Smooth muscle cell (in vitro differentiated cells): Measurements from ENCODE around the gene KIFAP3. TPM values are rescaled to one million over a fixed set of nuclear protein-coding genes. Genes with fewer than 3 reads are reported as not detected.

Experiments
- DNase-seq: peaks from one replicate; lab custom pipeline; 2025; ENCODE audit not compliant: unreplicated experiment; lab: John Stamatoyannopoulos, UW
- H2AFZ ChIP-seq: fragments of 200-600 bp; sonication (generic); 2 replicates; pipeline ENCODE4 v1.6.0; 2016; ENCODE audit warnings: antibody characterized with exemption, low read depth, mild to moderate bottlenecking
- H3F3A ChIP-seq: fragments of 200-600 bp; sonication (generic); 2 replicates; pipeline ENCODE4 v1.6.0; 2017; ENCODE audit warnings: antibody characterized with exemption, low read depth
- H3K27ac ChIP-seq: fragments of 200-600 bp; sonication (generic); 2 replicates; pipeline ENCODE4 v1.5.1; 2016; ENCODE audit warnings: low read depth, mild to moderate bottlenecking
- H3K27me3 ChIP-seq: fragments of 200-600 bp; sonication (generic); 2 replicates; pipeline ENCODE4 v1.6.1; 2016; ENCODE audit warnings: low read depth, mild to moderate bottlenecking
- H3K36me3 ChIP-seq: fragments of 200-600 bp; sonication (generic); 2 replicates; pipeline ENCODE4 v1.5.1; 2016; ENCODE audit warnings: low read depth
- H3K4me1 ChIP-seq: fragments of 200-600 bp; sonication (generic); 2 replicates; pipeline ENCODE4 v1.5.1; 2016; ENCODE audit warnings: low read depth
- H3K4me2 ChIP-seq: fragments of 200-600 bp; sonication (generic); 2 replicates; pipeline ENCODE4 v1.6.0; 2016; ENCODE audit warnings: mild to moderate bottlenecking
- H3K4me3 ChIP-seq: fragments of 200-600 bp; sonication (generic); 2 replicates; pipeline ENCODE4 v1.5.1; 2016; ENCODE audit warnings: mild to moderate bottlenecking
- H3K79me2 ChIP-seq: fragments of 200-600 bp; sonication (generic); 2 replicates; pipeline ENCODE4 v1.6.0; 2016; ENCODE audit warnings: low read depth, mild to moderate bottlenecking
- H3K9ac ChIP-seq: fragments of 200-600 bp; sonication (generic); 2 replicates; pipeline ENCODE4 v1.6.0; 2016; ENCODE audit warnings: low read depth
- H3K9me3 ChIP-seq: fragments of 200-600 bp; sonication (generic); replicated peaks from 2 replicates; pipeline ENCODE4 v1.5.1; 2016; ENCODE audit warnings: low read depth
- H4K20me1 ChIP-seq: fragments of 200-600 bp; sonication (generic); 2 replicates; pipeline ENCODE4 v1.6.0; 2016; ENCODE audit warnings: low read depth
- CTCF ChIP-seq: fragments of 200-600 bp; sonication (generic); IDR thresholded peaks from 2 replicates; pipeline ENCODE4 v1.5.1; 2017; ENCODE audit warnings: borderline replicate concordance, mild to moderate bottlenecking, antibody characterized with exemption; ENCODE audit not compliant: insufficient read depth, poor library complexity, severe bottlenecking
- WGBS: methylation state at CpG from one replicate; pipeline ENCODE4 v1.1.7; 2016; ENCODE audit warnings: low lambda C conversion rate; 5-methylcytosine and 5-hydroxymethylcytosine counted together
- polyA plus RNA-seq: library from polyadenylated mRNA; unstranded; fragments of >200 nt; fragmentation: Nextera tagmentation; extraction: Ambion mirVana; gene quantifications from 2 replicates; pipeline ENCODE4 v1.2.1, GENCODE V29; 2016
- total RNA-seq: library from RNA; depleted of rRNA; stranded (reverse); fragments of >200 nt; gene quantifications from 2 replicates; pipeline ENCODE4 v1.2.3, GENCODE V29; 2014

KIFAP3 gene
- total and polyA plus RNA-seq, 2 experiments from 2014 or later: 37.1 to 55.3 TPM

- no peak overlapping the region for H3K4me2 ChIP-seq
- no peak overlapping the region for H3K9ac ChIP-seq
- no peaks in the 10 kb centered on the region for H3K9me3 ChIP-seq
- H3K27me3 ChIP-seq: no peaks in the 10 kb centered on the region
- WGBS: 6% methylated on average over 1 of the region's 1 CpG
- no peaks in the 10 kb centered on the region for H4K20me1 ChIP-seq
- no peaks in the 10 kb centered on the region for H3K79me2 ChIP-seq
- DNase-seq: no peak
- no peaks in the 10 kb centered on the region for H3K4me1 ChIP-seq
- no peaks in the 10 kb centered on the region for H3K36me3 ChIP-seq
- H3K4me3 ChIP-seq: no peak overlapping the region
- H2AFZ ChIP-seq: no peak overlapping the region
- peaks cover 6% of the 10 kb centered on the region for H3F3A ChIP-seq
- no peak overlapping the region for H3K27ac ChIP-seq
- no peak for TF ChIP-seq CTCF
These were observed 145.3 kb downstream of the KIFAP3 start for GRCh38 chr1:169929210-169929526.

- peaks cover 6% of the 10 kb centered on the region for H3F3A ChIP-seq
- no peak for DNase-seq
- H3K79me2 ChIP-seq: no peaks in the 10 kb centered on the region
- no peak overlapping the region for H3K27ac ChIP-seq
- H2AFZ ChIP-seq: no peak overlapping the region
- no peaks in the 10 kb centered on the region for H3K4me1 ChIP-seq
- no peaks in the 10 kb centered on the region for H3K27me3 ChIP-seq
- no peak overlapping the region for H3K4me2 ChIP-seq
- H3K4me3 ChIP-seq: no peak overlapping the region
- TF ChIP-seq CTCF: peak; percentile 72
- no peaks in the 10 kb centered on the region for H3K9me3 ChIP-seq
- H4K20me1 ChIP-seq: no peaks in the 10 kb centered on the region
- WGBS: 35% methylated on average over 6 of the region's 6 CpGs
- H3K36me3 ChIP-seq: no peaks in the 10 kb centered on the region
- no peak overlapping the region for H3K9ac ChIP-seq
These were observed 145.9 kb downstream of the KIFAP3 start for GRCh38 chr1:169928438-169929209.

- Histone ChIP-seq H3K9me3 (no peaks in the 10 kb centered on the region), H3K9ac (no peak overlapping the region), H3K4me3 (no peak overlapping the region), H3K27me3 (no peaks in the 10 kb centered on the region), H4K20me1 (no peaks in the 10 kb centered on the region), H3K79me2 (no peaks in the 10 kb centered on the region), H3F3A (no peaks in the 10 kb centered on the region), H3K27ac (peak overlapping the region; percentile 47), H3K36me3 (no peaks in the 10 kb centered on the region), H2AFZ (no peak overlapping the region), H3K4me1 (no peaks in the 10 kb centered on the region), H3K4me2 (peak overlapping the region; percentile 12)
- WGBS: 55% methylated on average over 3 of the region's 3 CpGs
- TF ChIP-seq CTCF: no peak
- no peak for DNase-seq
These were observed 148.7 kb downstream of the KIFAP3 start for GRCh38 chr1:169925505-169926482.
